ENCODE data around the gene APBB2. TPM values are rescaled to one million over a fixed set of nuclear protein-coding genes. Genes with fewer than 3 reads are reported as not detected.

The APBB2 gene
- total RNA-seq, 1 experiment from 2014 or later: 49.0 TPM

DNA sequence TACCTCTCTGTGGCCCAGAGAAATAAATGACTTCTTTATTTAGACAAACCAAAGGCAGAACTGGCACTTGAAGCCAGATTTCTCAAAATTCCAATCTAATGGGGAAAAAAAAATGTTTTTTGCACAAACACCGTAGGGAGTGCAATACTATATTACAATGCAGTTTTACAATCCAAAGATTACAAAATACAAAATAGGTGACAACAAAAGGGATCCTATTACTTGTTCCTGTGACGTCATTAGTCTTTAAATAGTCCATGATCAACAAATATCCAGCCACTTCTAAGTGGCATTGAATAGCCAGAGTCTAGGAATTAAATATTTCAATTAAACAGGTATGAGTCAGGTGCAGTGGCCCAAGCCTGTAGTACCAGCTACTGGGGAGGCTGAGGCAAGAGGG lies 3.0 kb upstream of the APBB2 start (continued):
- TF ChIP-seq, protein P1, sequence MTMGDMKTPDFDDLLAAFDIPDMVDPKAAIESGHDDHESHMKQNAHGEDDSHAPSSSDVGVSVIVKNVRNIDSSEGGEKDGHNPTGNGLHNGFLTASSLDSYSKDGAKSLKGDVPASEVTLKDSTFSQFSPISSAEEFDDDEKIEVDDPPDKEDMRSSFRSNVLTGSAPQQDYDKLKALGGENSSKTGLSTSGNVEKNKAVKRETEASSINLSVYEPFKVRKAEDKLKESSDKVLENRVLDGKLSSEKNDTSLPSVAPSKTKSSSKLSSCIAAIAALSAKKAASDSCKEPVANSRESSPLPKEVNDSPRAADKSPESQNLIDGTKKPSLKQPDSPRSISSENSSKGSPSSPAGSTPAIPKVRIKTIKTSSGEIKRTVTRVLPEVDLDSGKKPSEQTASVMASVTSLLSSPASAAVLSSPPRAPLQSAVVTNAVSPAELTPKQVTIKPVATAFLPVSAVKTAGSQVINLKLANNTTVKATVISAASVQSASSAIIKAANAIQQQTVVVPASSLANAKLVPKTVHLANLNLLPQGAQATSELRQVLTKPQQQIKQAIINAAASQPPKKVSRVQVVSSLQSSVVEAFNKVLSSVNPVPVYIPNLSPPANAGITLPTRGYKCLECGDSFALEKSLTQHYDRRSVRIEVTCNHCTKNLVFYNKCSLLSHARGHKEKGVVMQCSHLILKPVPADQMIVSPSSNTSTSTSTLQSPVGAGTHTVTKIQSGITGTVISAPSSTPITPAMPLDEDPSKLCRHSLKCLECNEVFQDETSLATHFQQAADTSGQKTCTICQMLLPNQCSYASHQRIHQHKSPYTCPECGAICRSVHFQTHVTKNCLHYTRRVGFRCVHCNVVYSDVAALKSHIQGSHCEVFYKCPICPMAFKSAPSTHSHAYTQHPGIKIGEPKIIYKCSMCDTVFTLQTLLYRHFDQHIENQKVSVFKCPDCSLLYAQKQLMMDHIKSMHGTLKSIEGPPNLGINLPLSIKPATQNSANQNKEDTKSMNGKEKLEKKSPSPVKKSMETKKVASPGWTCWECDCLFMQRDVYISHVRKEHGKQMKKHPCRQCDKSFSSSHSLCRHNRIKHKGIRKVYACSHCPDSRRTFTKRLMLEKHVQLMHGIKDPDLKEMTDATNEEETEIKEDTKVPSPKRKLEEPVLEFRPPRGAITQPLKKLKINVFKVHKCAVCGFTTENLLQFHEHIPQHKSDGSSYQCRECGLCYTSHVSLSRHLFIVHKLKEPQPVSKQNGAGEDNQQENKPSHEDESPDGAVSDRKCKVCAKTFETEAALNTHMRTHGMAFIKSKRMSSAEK (CRISPR knock-in tag; IDR thresholded peaks at IDR 0.05; ENCODE audit: borderline replicate concordance): no peak
- TF ChIP-seq, protein P2, sequence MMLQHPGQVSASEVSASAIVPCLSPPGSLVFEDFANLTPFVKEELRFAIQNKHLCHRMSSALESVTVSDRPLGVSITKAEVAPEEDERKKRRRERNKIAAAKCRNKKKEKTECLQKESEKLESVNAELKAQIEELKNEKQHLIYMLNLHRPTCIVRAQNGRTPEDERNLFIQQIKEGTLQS (CRISPR knock-in tag; conservative IDR thresholded peaks at IDR 0.05): no peak
- TF ChIP-seq MXD4 (CRISPR knock-in tag; IDR thresholded peaks at IDR 0.05; ENCODE audit: borderline replicate concordance) (no peak), ZNF416 (CRISPR knock-in tag; IDR thresholded peaks at IDR 0.05) (no peak)

- H3K9me3 Mint-ChIP-seq: no peaks in the 10 kb centered on the region
- ATAC-seq (no peak), DNase-seq (ENCODE audit: low spot score) (no peak)
- POLR2A ChIA-PET: interaction anchor here (0.6 to 1.7 kb wide), 7 partner anchors 39 to 587 kb away, joined by 3 to 8 read pairs (median 4); partner anchors contain the start of genes NSUN7 and UCHL1
- H3K27me3 Mint-ChIP-seq (ENCODE audit: low read depth): peaks cover 13% of the 10 kb centered on the region
- CTCF ChIA-PET: interaction anchor here (0.7 to 7.1 kb wide), 13 partner anchors 39 to 1161 kb away, joined by 3 to 104 read pairs (median 4); partner anchors contain the start of gene UCHL1
- TF ChIP-seq, protein P3, sequence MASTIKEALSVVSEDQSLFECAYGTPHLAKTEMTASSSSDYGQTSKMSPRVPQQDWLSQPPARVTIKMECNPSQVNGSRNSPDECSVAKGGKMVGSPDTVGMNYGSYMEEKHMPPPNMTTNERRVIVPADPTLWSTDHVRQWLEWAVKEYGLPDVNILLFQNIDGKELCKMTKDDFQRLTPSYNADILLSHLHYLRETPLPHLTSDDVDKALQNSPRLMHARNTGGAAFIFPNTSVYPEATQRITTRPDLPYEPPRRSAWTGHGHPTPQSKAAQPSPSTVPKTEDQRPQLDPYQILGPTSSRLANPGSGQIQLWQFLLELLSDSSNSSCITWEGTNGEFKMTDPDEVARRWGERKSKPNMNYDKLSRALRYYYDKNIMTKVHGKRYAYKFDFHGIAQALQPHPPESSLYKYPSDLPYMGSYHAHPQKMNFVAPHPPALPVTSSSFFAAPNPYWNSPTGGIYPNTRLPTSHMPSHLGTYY (CRISPR knock-in tag; IDR thresholded peaks at IDR 0.05): no peak
- TF ChIP-seq JAZF1 (CRISPR knock-in tag; IDR thresholded peaks at IDR 0.05): no peak
- TF ChIP-seq IRF1 (CRISPR knock-in tag; IDR thresholded peaks at IDR 0.05): no peak
- TF ChIP-seq USF2 (CRISPR knock-in tag; IDR thresholded peaks at IDR 0.05): no peak
- TF ChIP-seq, protein P4, sequence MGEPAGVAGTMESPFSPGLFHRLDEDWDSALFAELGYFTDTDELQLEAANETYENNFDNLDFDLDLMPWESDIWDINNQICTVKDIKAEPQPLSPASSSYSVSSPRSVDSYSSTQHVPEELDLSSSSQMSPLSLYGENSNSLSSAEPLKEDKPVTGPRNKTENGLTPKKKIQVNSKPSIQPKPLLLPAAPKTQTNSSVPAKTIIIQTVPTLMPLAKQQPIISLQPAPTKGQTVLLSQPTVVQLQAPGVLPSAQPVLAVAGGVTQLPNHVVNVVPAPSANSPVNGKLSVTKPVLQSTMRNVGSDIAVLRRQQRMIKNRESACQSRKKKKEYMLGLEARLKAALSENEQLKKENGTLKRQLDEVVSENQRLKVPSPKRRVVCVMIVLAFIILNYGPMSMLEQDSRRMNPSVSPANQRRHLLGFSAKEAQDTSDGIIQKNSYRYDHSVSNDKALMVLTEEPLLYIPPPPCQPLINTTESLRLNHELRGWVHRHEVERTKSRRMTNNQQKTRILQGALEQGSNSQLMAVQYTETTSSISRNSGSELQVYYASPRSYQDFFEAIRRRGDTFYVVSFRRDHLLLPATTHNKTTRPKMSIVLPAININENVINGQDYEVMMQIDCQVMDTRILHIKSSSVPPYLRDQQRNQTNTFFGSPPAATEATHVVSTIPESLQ (CRISPR knock-in tag; IDR thresholded peaks at IDR 0.05): no peak
- peaks cover 48% of the 10 kb centered on the region for H3K4me1 Mint-ChIP-seq
- H3K27ac Mint-ChIP-seq: peak overlapping the region; percentile 99
- H3K4me3 Mint-ChIP-seq: peak overlapping the region; percentile 83
- H3K36me3 Mint-ChIP-seq: no peaks in the 10 kb centered on the region
Measured at GRCh38 chr4:41217020-41217333, 2.6 kb upstream of the APBB2 start.

- peak overlapping the region; percentile 83 for H3K4me3 Mint-ChIP-seq
- H3K9me3 Mint-ChIP-seq: no peaks in the 10 kb centered on the region
- ChIA-PET CTCF (interaction anchor here (0.6 to 7.1 kb wide), 14 partner anchors 32 to 1161 kb away, joined by 3 to 104 read pairs (median 4); partner anchors contain the start of gene UCHL1), POLR2A (interaction anchor here (0.6 to 1.7 kb wide), 7 partner anchors 40 to 586 kb away, joined by 3 to 8 read pairs (median 4); partner anchors contain the start of genes NSUN7 and UCHL1)
- H3K36me3 Mint-ChIP-seq: no peaks in the 10 kb centered on the region
- peak overlapping the region; percentile 99 for H3K27ac Mint-ChIP-seq
- ATAC-seq (peak; percentile 22), DNase-seq (ENCODE audit: low spot score) (peak; percentile 80)
- H3K4me1 Mint-ChIP-seq: peaks cover 48% of the 10 kb centered on the region
- H3K27me3 Mint-ChIP-seq (ENCODE audit: low read depth): peaks cover 13% of the 10 kb centered on the region
- TF ChIP-seq NFATC4 (CRISPR knock-in tag; IDR thresholded peaks at IDR 0.05) (no peak), AR (CRISPR knock-in tag; IDR thresholded peaks at IDR 0.05) (no peak), NFYB (CRISPR knock-in tag; conservative IDR thresholded peaks at IDR 0.05; ENCODE audit: low read depth) (no peak), CREB1 (CRISPR knock-in tag; IDR thresholded peaks at IDR 0.05) (0 out of 2 replicates have a peak, but pooled peaks have one; percentile 26), USF2 (CRISPR knock-in tag; IDR thresholded peaks at IDR 0.05) (peak; percentile 26; the same call in 1 of the 2 replicates), ZNF263 (CRISPR knock-in tag; IDR thresholded peaks at IDR 0.05; ENCODE audit: low read depth) (no peak), FOXJ3 (CRISPR knock-in tag; IDR thresholded peaks at IDR 0.05; ENCODE audit: borderline replicate concordance) (no peak), CBFB (CRISPR knock-in tag; IDR thresholded peaks at IDR 0.05; ENCODE audit: low read depth) (peak; percentile 63; the same call in 1 of the 2 replicates), KAT7 (CRISPR knock-in tag; IDR thresholded peaks at IDR 0.05; ENCODE audit: borderline replicate concordance) (peak; percentile 74; the same call in 1 of the 2 replicates)
Measured at GRCh38 chr4:41216294-41217019, 2.1 kb upstream of the APBB2 start.
